Liver (tissue), 9 donors: ENCODE measurements around the gene LCP1. TPM values are rescaled to one million over a fixed set of nuclear protein-coding genes. Genes with fewer than 3 reads are reported as not detected.

Source experiments
- DNase-seq: peaks from one replicate; pipeline ENCODE4 v3.0.0-alpha.2; 2017; ENCODE audit warnings: low spot score
- H3K27ac ChIP-seq, 2 donors: one replicate each; pipeline ENCODE4 v1.7.0; 2013; ENCODE audit warnings: inconsistent platforms in 2 of 2, low read length in 2 of 2, control low read depth in 1 of 2, low read depth in 1 of 2, mild to moderate bottlenecking in 1 of 2
- H3K27me3 ChIP-seq, 4 donors: one replicate each; pipeline versions ENCODE4 v1.6.1 to v1.7.0; 2013; ENCODE audit warnings: low read length in 3 of 4, inconsistent platforms in 1 of 4, mild to moderate bottlenecking in 1 of 4, moderate library complexity in 1 of 4; ENCODE audit not compliant: control insufficient read depth in 4 of 4, insufficient read depth in 4 of 4
- H3K36me3 ChIP-seq, 4 donors: one replicate each; pipeline versions ENCODE4 v1.6.1 to v1.7.0; 2013; ENCODE audit warnings: low read length in 3 of 4, mild to moderate bottlenecking in 3 of 4, low read depth in 1 of 4, moderate library complexity in 1 of 4; ENCODE audit not compliant: control insufficient read depth in 4 of 4, insufficient read depth in 3 of 4
- H3K4me1 ChIP-seq, 4 donors: one replicate each; pipeline versions ENCODE4 v1.6.1 to v1.7.0; 2013; ENCODE audit warnings: low read length in 3 of 4, mild to moderate bottlenecking in 3 of 4, moderate library complexity in 1 of 4; ENCODE audit not compliant: control insufficient read depth in 4 of 4, insufficient read depth in 4 of 4
- H3K4me3 ChIP-seq, 3 donors: one replicate each; pipeline versions ENCODE4 v1.6.1 to v1.7.0; 2013; ENCODE audit warnings: low read length in 3 of 3, control low read depth in 1 of 3, low read depth in 1 of 3, mild to moderate bottlenecking in 1 of 3
- H3K9ac ChIP-seq, 2 donors: one replicate each; pipeline ENCODE4 v1.7.0; 2013; ENCODE audit warnings: low read length in 2 of 2, mild to moderate bottlenecking in 2 of 2, moderate library complexity in 2 of 2, control low read depth in 1 of 2, low read depth in 1 of 2
- H3K9me3 ChIP-seq, 4 donors: one replicate each; pipeline versions ENCODE4 v1.6.1 to v1.7.0; 2013; ENCODE audit warnings: low read length in 3 of 4; ENCODE audit not compliant: control insufficient read depth in 4 of 4
- EGR1 ChIP-seq, 2 donors: IDR thresholded peaks; 2 replicates each; pipeline ENCODE4 v1.6.1; 2016 to 2018; ENCODE audit warnings: antibody characterized with exemption in 2 of 2, low read depth in 2 of 2
- FOXA1 ChIP-seq: IDR thresholded peaks from 2 replicates; pipeline ENCODE4 v1.6.1; 2016; ENCODE audit warnings: antibody characterized with exemption
- GABPA ChIP-seq, 2 donors: IDR thresholded peaks in 1 of 2; conservative IDR thresholded peaks in 1 of 2; 2 replicates each; pipeline ENCODE4 v1.6.1; 2016; ENCODE audit warnings: antibody characterized with exemption in 2 of 2, mild to moderate bottlenecking in 1 of 2, moderate library complexity in 1 of 2
- HNF4G ChIP-seq: IDR thresholded peaks from 2 replicates; pipeline ENCODE4 v1.6.1; 2016; ENCODE audit warnings: antibody characterized with exemption
- JUND ChIP-seq, 2 donors: IDR thresholded peaks; 2 replicates each; pipeline ENCODE4 v1.6.1; 2016; ENCODE audit warnings: antibody characterized with exemption in 2 of 2
- NR2F2 ChIP-seq: IDR thresholded peaks from 2 replicates; pipeline ENCODE4 v1.6.1; 2016; ENCODE audit warnings: antibody characterized with exemption
- RXRA ChIP-seq, 2 donors: IDR thresholded peaks; 2 replicates each; pipeline ENCODE4 v1.6.1; 2017 to 2018; ENCODE audit warnings: antibody characterized with exemption in 2 of 2, mild to moderate bottlenecking in 1 of 2
- SP1 ChIP-seq: IDR thresholded peaks from 2 replicates; pipeline ENCODE4 v1.6.1; 2018; ENCODE audit warnings: antibody characterized with exemption, mild to moderate bottlenecking
- TAF1 ChIP-seq: conservative IDR thresholded peaks from 2 replicates; pipeline ENCODE4 v1.6.1; 2016; ENCODE audit warnings: antibody characterized with exemption, mild to moderate bottlenecking
- YY1 ChIP-seq: IDR thresholded peaks from 2 replicates; pipeline ENCODE4 v1.6.1; 2016; ENCODE audit warnings: antibody characterized with exemption, mild to moderate bottlenecking
- WGBS: extraction: QIAGEN DNeasy Blood & Tissue Kit; methylation state at CpG from one replicate; pipeline ENCODE4 v1.1.7; 2013; 5-methylcytosine and 5-hydroxymethylcytosine counted together
- polyA plus RNA-seq, 2 donors: library from polyadenylated mRNA; stranded (reverse) in 1 of 2; unstranded in 1 of 2; fragments of 200-250 nt in 1 of 2; fragments of >200 nt in 1 of 2; fragmentation: Nextera tagmentation in 1 of 2; extraction: Ambion mirVana in 1 of 2; gene quantifications; one replicate each; pipeline versions ENCODE4 v1.2.1 to v1.2.3, GENCODE V29; 2013 to 2015
- total RNA-seq, 2 donors: library from RNA; depleted of rRNA; stranded (reverse); fragments of >200 nt; gene quantifications; one replicate each; pipeline ENCODE4 v1.2.3, GENCODE V29; 2014
- TF ChIP-seq, protein P1 (sequence below): IDR thresholded peaks from 2 replicates; pipeline ENCODE4 v1.6.1; 2016; ENCODE audit warnings: antibody characterized with exemption
- TF ChIP-seq, protein P2 (sequence below): fragments of 150-350 bp; IDR thresholded peaks from 2 replicates; pipeline ENCODE4 v1.5.1; 2017; ENCODE audit warnings: improper control_type of control experiment, low read depth, low read length; ENCODE audit not compliant: missing input control
- TF ChIP-seq, protein P3 (sequence below): IDR thresholded peaks from 2 replicates; pipeline ENCODE4 v1.6.1; 2016; ENCODE audit warnings: antibody characterized with exemption
- TF ChIP-seq, protein P4 (sequence below): IDR thresholded peaks from 2 replicates; pipeline ENCODE4 v1.6.1; 2016; ENCODE audit warnings: antibody characterized with exemption, mild to moderate bottlenecking
- donor health status: healthy.
- donor health status: healthy.
- donor health status: healthy.
- donor health status: healthy.
- donor health status: healthy.

The LCP1 gene
- total and polyA plus RNA-seq, 4 donors = 12.6 to 90.6 (median 36.0) TPM

DNA sequence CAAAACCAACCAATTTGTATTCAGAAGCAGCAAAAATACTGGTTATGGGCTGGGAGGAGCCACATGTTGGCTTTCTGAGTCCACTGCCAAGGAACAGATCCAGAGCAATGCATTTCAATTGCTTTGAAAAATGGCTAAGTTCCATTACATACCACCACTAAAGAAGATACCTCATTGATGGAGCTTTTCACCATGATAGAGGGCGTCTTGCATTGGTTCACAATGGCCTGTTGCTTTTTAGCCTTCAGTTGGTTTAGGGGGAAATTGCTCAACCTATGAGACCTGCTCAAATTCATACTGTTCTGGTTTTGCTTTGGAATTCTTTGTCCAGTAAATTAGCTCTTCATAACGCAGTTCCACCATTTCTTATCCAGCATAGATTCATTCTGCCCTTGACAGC is 55.9 kb downstream of the LCP1 start:
- no peak overlapping the region for H3K4me3 ChIP-seq
- no peak for DNase-seq
- H3K4me1 ChIP-seq = peaks cover 6 to 53% (median 35%) of the 10 kb centered on the region in 4 donors
- 54% methylated on average over 2 of the region's 2 CpGs for WGBS
- peak overlapping the region in 1 of 2 donors; percentile 39 for H3K27ac ChIP-seq
- H3K27me3 ChIP-seq = no peaks in the 10 kb centered on the region
- TF ChIP-seq EGR1 (IDR thresholded peaks at IDR 0.05; ENCODE audit: low read depth in 2 of 2) = no peak
- TF ChIP-seq, protein P1, sequence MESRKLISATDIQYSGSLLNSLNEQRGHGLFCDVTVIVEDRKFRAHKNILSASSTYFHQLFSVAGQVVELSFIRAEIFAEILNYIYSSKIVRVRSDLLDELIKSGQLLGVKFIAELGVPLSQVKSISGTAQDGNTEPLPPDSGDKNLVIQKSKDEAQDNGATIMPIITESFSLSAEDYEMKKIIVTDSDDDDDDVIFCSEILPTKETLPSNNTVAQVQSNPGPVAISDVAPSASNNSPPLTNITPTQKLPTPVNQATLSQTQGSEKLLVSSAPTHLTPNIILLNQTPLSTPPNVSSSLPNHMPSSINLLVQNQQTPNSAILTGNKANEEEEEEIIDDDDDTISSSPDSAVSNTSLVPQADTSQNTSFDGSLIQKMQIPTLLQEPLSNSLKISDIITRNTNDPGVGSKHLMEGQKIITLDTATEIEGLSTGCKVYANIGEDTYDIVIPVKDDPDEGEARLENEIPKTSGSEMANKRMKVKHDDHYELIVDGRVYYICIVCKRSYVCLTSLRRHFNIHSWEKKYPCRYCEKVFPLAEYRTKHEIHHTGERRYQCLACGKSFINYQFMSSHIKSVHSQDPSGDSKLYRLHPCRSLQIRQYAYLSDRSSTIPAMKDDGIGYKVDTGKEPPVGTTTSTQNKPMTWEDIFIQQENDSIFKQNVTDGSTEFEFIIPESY = no peak
- no peak for TF ChIP-seq SP1
- no peak for TF ChIP-seq GABPA (IDR thresholded peaks at IDR 0.05 in 1 of 2, conservative IDR thresholded peaks at IDR 0.05 in 1 of 2)
- no peaks in the 10 kb centered on the region for H3K9me3 ChIP-seq
- peaks cover 0 to 17% (median 9%) of the 10 kb centered on the region in 4 donors for H3K36me3 ChIP-seq
- H3K9ac ChIP-seq = no peak overlapping the region

DNA sequence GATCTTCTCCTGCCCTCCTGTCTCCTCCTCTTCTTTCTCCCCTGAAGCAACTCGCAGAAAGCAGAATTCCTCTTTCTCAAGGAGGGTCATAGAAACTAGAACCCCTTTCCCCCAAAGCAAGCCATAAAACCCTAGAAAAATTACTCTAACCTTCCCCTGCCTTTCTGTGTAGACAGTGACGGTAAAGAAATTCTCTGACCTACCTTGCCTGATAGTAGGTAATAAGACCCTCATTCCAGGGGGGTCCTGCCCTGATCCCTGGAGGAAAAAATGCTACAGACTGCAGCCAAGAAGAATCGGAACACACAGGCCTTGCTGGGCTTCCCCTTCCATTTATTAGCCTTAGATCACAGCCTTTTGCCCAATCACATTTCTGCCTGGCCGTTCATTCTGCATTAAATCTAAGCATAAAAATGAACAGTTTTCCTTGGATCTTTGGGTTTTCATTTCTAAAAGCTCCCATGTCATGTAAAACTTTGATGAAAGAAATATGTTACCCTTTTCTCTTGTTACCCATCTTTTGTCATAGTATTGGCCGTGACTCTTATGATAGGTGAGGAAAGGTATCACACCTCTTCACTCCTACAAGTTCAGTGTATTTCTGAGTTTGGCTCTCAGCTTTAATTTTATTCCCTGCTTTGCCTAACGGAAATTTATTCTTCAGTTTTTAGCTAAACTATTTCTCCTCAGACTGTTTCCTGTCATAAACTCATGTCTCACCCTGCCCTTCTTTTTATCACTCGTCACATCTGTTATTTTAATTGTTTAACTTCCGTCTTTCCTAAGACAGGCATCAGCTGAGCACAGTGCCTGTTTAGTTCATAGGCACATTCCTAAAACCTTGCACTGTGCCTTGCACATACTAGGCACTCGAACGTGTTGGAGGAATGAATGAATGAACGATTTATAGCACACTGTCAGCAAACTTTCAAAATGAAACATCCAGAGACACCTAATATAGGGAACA is 56.7 kb downstream of the LCP1 start:
- H3K27me3 ChIP-seq = no peaks in the 10 kb centered on the region
- DNase-seq = no peak
- peaks cover 8 to 61% (median 42%) of the 10 kb centered on the region in 4 donors for H3K4me1 ChIP-seq
- peaks cover 0 to 12% (median 5%) of the 10 kb centered on the region in 4 donors for H3K36me3 ChIP-seq
- 63% methylated on average over 11 of the region's 11 CpGs for WGBS
- peak overlapping the region in 1 of 2 donors; percentile 8 for H3K27ac ChIP-seq
- no peaks in the 10 kb centered on the region for H3K9me3 ChIP-seq
- TF ChIP-seq JUND (IDR thresholded peaks at IDR 0.05) (no peak), SP1 (no peak), EGR1 (IDR thresholded peaks at IDR 0.05; ENCODE audit: low read depth in 2 of 2) (no peak), TAF1 (no peak), FOXA1 (no peak), NR2F2 (no peak), YY1 (no peak), HNF4G (no peak), RXRA (IDR thresholded peaks at IDR 0.05) (no peak), GABPA (IDR thresholded peaks at IDR 0.05 in 1 of 2, conservative IDR thresholded peaks at IDR 0.05 in 1 of 2) (no peak)
- TF ChIP-seq, protein P2, sequence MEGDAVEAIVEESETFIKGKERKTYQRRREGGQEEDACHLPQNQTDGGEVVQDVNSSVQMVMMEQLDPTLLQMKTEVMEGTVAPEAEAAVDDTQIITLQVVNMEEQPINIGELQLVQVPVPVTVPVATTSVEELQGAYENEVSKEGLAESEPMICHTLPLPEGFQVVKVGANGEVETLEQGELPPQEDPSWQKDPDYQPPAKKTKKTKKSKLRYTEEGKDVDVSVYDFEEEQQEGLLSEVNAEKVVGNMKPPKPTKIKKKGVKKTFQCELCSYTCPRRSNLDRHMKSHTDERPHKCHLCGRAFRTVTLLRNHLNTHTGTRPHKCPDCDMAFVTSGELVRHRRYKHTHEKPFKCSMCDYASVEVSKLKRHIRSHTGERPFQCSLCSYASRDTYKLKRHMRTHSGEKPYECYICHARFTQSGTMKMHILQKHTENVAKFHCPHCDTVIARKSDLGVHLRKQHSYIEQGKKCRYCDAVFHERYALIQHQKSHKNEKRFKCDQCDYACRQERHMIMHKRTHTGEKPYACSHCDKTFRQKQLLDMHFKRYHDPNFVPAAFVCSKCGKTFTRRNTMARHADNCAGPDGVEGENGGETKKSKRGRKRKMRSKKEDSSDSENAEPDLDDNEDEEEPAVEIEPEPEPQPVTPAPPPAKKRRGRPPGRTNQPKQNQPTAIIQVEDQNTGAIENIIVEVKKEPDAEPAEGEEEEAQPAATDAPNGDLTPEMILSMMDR = no peak
- TF ChIP-seq, protein P3, sequence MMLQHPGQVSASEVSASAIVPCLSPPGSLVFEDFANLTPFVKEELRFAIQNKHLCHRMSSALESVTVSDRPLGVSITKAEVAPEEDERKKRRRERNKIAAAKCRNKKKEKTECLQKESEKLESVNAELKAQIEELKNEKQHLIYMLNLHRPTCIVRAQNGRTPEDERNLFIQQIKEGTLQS = no peak
- TF ChIP-seq, protein P1 = no peak
- TF ChIP-seq, protein P4, sequence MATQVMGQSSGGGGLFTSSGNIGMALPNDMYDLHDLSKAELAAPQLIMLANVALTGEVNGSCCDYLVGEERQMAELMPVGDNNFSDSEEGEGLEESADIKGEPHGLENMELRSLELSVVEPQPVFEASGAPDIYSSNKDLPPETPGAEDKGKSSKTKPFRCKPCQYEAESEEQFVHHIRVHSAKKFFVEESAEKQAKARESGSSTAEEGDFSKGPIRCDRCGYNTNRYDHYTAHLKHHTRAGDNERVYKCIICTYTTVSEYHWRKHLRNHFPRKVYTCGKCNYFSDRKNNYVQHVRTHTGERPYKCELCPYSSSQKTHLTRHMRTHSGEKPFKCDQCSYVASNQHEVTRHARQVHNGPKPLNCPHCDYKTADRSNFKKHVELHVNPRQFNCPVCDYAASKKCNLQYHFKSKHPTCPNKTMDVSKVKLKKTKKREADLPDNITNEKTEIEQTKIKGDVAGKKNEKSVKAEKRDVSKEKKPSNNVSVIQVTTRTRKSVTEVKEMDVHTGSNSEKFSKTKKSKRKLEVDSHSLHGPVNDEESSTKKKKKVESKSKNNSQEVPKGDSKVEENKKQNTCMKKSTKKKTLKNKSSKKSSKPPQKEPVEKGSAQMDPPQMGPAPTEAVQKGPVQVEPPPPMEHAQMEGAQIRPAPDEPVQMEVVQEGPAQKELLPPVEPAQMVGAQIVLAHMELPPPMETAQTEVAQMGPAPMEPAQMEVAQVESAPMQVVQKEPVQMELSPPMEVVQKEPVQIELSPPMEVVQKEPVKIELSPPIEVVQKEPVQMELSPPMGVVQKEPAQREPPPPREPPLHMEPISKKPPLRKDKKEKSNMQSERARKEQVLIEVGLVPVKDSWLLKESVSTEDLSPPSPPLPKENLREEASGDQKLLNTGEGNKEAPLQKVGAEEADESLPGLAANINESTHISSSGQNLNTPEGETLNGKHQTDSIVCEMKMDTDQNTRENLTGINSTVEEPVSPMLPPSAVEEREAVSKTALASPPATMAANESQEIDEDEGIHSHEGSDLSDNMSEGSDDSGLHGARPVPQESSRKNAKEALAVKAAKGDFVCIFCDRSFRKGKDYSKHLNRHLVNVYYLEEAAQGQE = no peak
- no peak overlapping the region for H3K4me3 ChIP-seq
- H3K9ac ChIP-seq = no peak overlapping the region
